CD14-positive monocyte (primary cell): Measurements from ENCODE around the gene RNF121. TPM values are rescaled to one million over a fixed set of nuclear protein-coding genes. Genes with fewer than 3 reads are reported as not detected.

ENCODE experiments used
- DNase-seq, 3 donors: peaks; one replicate each; pipeline ENCODE4 v3.0.0-alpha.2; 2011 to 2022
- H2AFZ ChIP-seq: 2 replicates; pipeline ENCODE4 v1.6.0; 2012; ENCODE audit warnings: mild to moderate bottlenecking, low read depth, low read length, inconsistent platforms; ENCODE audit not compliant: insufficient read depth, poor library complexity, severe bottlenecking
- H3K27ac ChIP-seq, 2 donors: 1 replicate in 1 of 2; 2 replicates in 1 of 2; pipeline ENCODE4 v1.5.1; 2012 to 2013; ENCODE audit warnings: low read length in 2 of 2, control low read depth in 1 of 2, inconsistent platforms in 1 of 2, low read depth in 1 of 2, mild to moderate bottlenecking in 1 of 2
- H3K27me3 ChIP-seq, 2 donors: one replicate each; pipeline versions ENCODE4 v1.6.0 to v1.6.1; 2011 to 2013; ENCODE audit warnings: low read length in 2 of 2; ENCODE audit not compliant: control insufficient read depth in 2 of 2, insufficient read depth in 2 of 2
- H3K36me3 ChIP-seq, 2 donors: replicated peaks in 1 of 2; 1 replicate in 1 of 2; 2 replicates in 1 of 2; pipeline versions ENCODE4 v1.5.1 to v1.6.1; 2012 to 2013; ENCODE audit warnings: low read length in 2 of 2, control low read depth in 1 of 2, inconsistent platforms in 1 of 2, mild to moderate bottlenecking in 1 of 2; ENCODE audit not compliant: insufficient read depth in 2 of 2, control insufficient read depth in 1 of 2
- H3K4me1 ChIP-seq, 2 donors: 1 replicate in 1 of 2; 2 replicates in 1 of 2; pipeline versions ENCODE4 v1.5.1 to v1.6.1; 2012 to 2013; ENCODE audit warnings: low read length in 2 of 2, control low read depth in 1 of 2, inconsistent platforms in 1 of 2, mild to moderate bottlenecking in 1 of 2, moderate library complexity in 1 of 2; ENCODE audit not compliant: insufficient read depth in 2 of 2, control insufficient read depth in 1 of 2
- H3K4me2 ChIP-seq: replicated peaks from 2 replicates; pipeline ENCODE3; 2012; ENCODE audit warnings: low read length, moderate library complexity, mild to moderate bottlenecking; ENCODE audit not compliant: poor library complexity, severe bottlenecking; ENCODE audit errors: extremely low read depth
- H3K4me3 ChIP-seq, 3 experiments: fragments of 200-600 bp in 1 of 3; sonication (generic) in 1 of 3; replicated peaks in 1 of 3; 1 replicate in 2 of 3; 2 replicates in 1 of 3; pipeline ENCODE4 v1.5.1; 2011 to 2013; ENCODE audit warnings: low read length in 3 of 3, mild to moderate bottlenecking in 3 of 3, control low read depth in 2 of 3, low read depth in 2 of 3, inconsistent platforms in 1 of 3, moderate library complexity in 1 of 3
- H3K79me2 ChIP-seq: 2 replicates; pipeline ENCODE4 v1.6.0; 2012; ENCODE audit warnings: mild to moderate bottlenecking, control low read depth, inconsistent platforms, low read length, moderate library complexity; ENCODE audit not compliant: insufficient read depth
- H3K9ac ChIP-seq: 2 replicates; pipeline ENCODE4 v1.6.0; 2017; ENCODE audit warnings: low read length, mild to moderate bottlenecking; ENCODE audit not compliant: insufficient read depth, poor library complexity, severe bottlenecking
- H3K9me3 ChIP-seq, 2 donors: replicated peaks in 1 of 2; 1 replicate in 1 of 2; 2 replicates in 1 of 2; pipeline versions ENCODE4 v1.5.1 to v1.6.1; 2012 to 2013; ENCODE audit warnings: low read length in 2 of 2, control low read depth in 1 of 2; ENCODE audit not compliant: control insufficient read depth in 1 of 2, insufficient read depth in 1 of 2
- H4K20me1 ChIP-seq: 2 replicates; pipeline ENCODE4 v1.6.0; 2012; ENCODE audit warnings: mild to moderate bottlenecking, low read length, control low read depth, moderate library complexity; ENCODE audit not compliant: insufficient read depth
- H3K27ac Mint-ChIP-seq, 7 donors: one replicate each; pipeline ENCODE4 v1.8.0; 2020; ENCODE audit warnings: mild to moderate bottlenecking in 7 of 7, mixed read lengths in 7 of 7, moderate library complexity in 6 of 7, inconsistent platforms in 2 of 7
- H3K27me3 Mint-ChIP-seq, 3 donors: one replicate each; pipeline ENCODE4 v1.8.0; 2021 to 2022; ENCODE audit warnings: low read depth in 3 of 3, mild to moderate bottlenecking in 3 of 3, mixed read lengths in 3 of 3, moderate library complexity in 3 of 3, inconsistent platforms in 1 of 3
- H3K36me3 Mint-ChIP-seq, 2 donors: one replicate each; pipeline ENCODE4 v1.8.0; 2020; ENCODE audit warnings: mixed read lengths in 2 of 2, inconsistent platforms in 1 of 2, mild to moderate bottlenecking in 1 of 2
- H3K4me1 Mint-ChIP-seq: one replicate; pipeline ENCODE4 v1.8.0; 2020; ENCODE audit warnings: mild to moderate bottlenecking, mixed read lengths
- H3K4me3 Mint-ChIP-seq, 2 donors: one replicate each; pipeline ENCODE4 v1.8.0; 2020; ENCODE audit warnings: mild to moderate bottlenecking in 2 of 2, mixed read lengths in 2 of 2, moderate library complexity in 1 of 2
- H3K9me3 Mint-ChIP-seq, 7 donors: one replicate each; pipeline ENCODE4 v1.8.0; 2020 to 2022; ENCODE audit warnings: mixed read lengths in 7 of 7, mild to moderate bottlenecking in 6 of 7, moderate library complexity in 6 of 7, inconsistent platforms in 2 of 7
- CTCF ChIP-seq: fragments of 200-600 bp; IDR thresholded peaks from one replicate; pipeline ENCODE4 v1.8.0; 2022; ENCODE audit warnings: antibody characterized with exemption, mild to moderate bottlenecking
- WGBS: methylation state at CpG from one replicate; pipeline ENCODE4 v1.1.5; 2013; ENCODE audit warnings: missing lambda C conversion rate; ENCODE audit not compliant: insufficient coverage; 5-methylcytosine and 5-hydroxymethylcytosine counted together
- intact Hi-C, 2 donors: fragments of 100-400 bp; cut with micrococcal nuclease; formaldehyde crosslinking; loops; one replicate each; pipeline versions ENCODE4 v1.15.0 to v1.15.1; 2023
- polyA plus RNA-seq, 3 donors: library from polyadenylated mRNA; depleted of rRNA in 1 of 3; unstranded in 2 of 3; stranded (reverse) in 1 of 3; fragments of 300-500 nt in 2 of 3; fragments of >200 nt in 1 of 3; fragmentation: Illumina TruSeq in 2 of 3; gene quantifications; 1 replicate in 2 of 3; 2 replicates in 1 of 3; pipeline ENCODE4 v1.2.3, GENCODE V29; 2012 to 2021

RNF121 gene
- polyA plus RNA-seq, 3 donors = 7.7 to 25.2 (median 9.2) TPM

GRCh38 chr11:72002841-72003775 lies 74.3 kb downstream of the RNF121 start:
- Histone ChIP-seq H3K27ac (peak overlapping the region in 1 of 2 donors; percentile 16), H4K20me1 (peaks cover 32% of the 10 kb centered on the region), H3K4me3 (no peak overlapping the region), H3K36me3 (peaks cover 75 to 85% of the 10 kb centered on the region in 2 donors), H2AFZ (no peak overlapping the region), H3K4me2 (no peak overlapping the region), H3K4me1 (peaks cover 17 to 18% of the 10 kb centered on the region in 2 donors), H3K9me3 (no peaks in the 10 kb centered on the region), H3K79me2 (no peaks in the 10 kb centered on the region), H3K27me3 (no peaks in the 10 kb centered on the region), H3K9ac (no peak overlapping the region)
- H3K4me3 Mint-ChIP-seq = no peak overlapping the region
- intact Hi-C loops = no loop called here
- peaks cover 83 to 88% of the 10 kb centered on the region in 2 donors for H3K36me3 Mint-ChIP-seq
- H3K27ac Mint-ChIP-seq = peak overlapping the region in 6 of 7 donors; percentile 15 to 73 (median 48)
- H3K9me3 Mint-ChIP-seq = peaks cover 0 to 4% (median 0%) of the 10 kb centered on the region in 7 donors
- TF ChIP-seq CTCF = no peak
- peaks cover 18% of the 10 kb centered on the region for H3K4me1 Mint-ChIP-seq
- DNase-seq = no peak
- H3K27me3 Mint-ChIP-seq = peaks cover 0 to 3% (median 2%) of the 10 kb centered on the region in 3 donors
- 99% methylated on average over 9 of the region's 12 CpGs for WGBS

- Histone ChIP-seq H3K4me2 (no peak overlapping the region), H3K79me2 (no peaks in the 10 kb centered on the region), H3K27ac (peak overlapping the region in 1 of 2 donors; percentile 16), H3K9ac (no peak overlapping the region), H3K9me3 (no peaks in the 10 kb centered on the region), H3K36me3 (peaks cover 82 to 91% of the 10 kb centered on the region in 2 donors), H2AFZ (no peak overlapping the region), H4K20me1 (peaks cover 38% of the 10 kb centered on the region), H3K4me3 (no peak overlapping the region), H3K27me3 (no peaks in the 10 kb centered on the region), H3K4me1 (peaks cover 10 to 11% of the 10 kb centered on the region in 2 donors)
- peaks cover 0 to 2% (median 0%) of the 10 kb centered on the region in 3 donors for H3K27me3 Mint-ChIP-seq
- no peak overlapping the region for H3K4me3 Mint-ChIP-seq
- peak overlapping the region in 5 of 7 donors; percentile 15 to 56 (median 23) for H3K27ac Mint-ChIP-seq
- H3K9me3 Mint-ChIP-seq = peaks cover 0 to 4% (median 0%) of the 10 kb centered on the region in 7 donors
- intact Hi-C loops = no loop called here
- H3K4me1 Mint-ChIP-seq = peaks cover 11% of the 10 kb centered on the region
- 92% methylated on average over 13 of the region's 20 CpGs for WGBS
- TF ChIP-seq CTCF = no peak
- no peak for DNase-seq
- H3K36me3 Mint-ChIP-seq = peaks cover 89 to 95% of the 10 kb centered on the region in 2 donors
These were observed 74.9 kb downstream of the RNF121 start for GRCh38 chr11:72003776-72004171.
